Measurements from ENCODE around the gene ZNF496.
"Not testable (repeated sequence)": the region's sequence is repeated elsewhere in the genome, so short reads cannot be mapped to it uniquely, and the experiment has no call there.

DNA sequence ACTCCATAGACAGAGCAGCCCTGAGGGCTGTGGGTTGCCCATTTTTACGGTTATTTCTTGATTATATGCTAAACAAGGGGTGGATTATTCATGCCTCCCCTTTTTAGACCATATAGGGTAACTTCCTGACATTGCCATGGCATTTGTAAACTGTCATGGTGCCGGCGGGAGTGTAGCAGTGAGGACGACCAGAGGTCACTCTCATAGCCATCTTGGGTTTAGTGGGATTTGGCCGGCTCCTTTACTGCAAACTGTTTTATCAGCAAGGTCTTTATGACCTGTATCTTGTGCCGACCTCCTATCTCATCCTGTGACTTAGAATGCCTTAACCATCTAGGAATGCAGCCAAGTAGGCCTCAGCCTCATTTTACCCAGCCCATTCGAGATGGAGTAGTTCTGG is 46.0 kb upstream of the ZNF496 start:
- TF ChIP-seq, protein P1, sequence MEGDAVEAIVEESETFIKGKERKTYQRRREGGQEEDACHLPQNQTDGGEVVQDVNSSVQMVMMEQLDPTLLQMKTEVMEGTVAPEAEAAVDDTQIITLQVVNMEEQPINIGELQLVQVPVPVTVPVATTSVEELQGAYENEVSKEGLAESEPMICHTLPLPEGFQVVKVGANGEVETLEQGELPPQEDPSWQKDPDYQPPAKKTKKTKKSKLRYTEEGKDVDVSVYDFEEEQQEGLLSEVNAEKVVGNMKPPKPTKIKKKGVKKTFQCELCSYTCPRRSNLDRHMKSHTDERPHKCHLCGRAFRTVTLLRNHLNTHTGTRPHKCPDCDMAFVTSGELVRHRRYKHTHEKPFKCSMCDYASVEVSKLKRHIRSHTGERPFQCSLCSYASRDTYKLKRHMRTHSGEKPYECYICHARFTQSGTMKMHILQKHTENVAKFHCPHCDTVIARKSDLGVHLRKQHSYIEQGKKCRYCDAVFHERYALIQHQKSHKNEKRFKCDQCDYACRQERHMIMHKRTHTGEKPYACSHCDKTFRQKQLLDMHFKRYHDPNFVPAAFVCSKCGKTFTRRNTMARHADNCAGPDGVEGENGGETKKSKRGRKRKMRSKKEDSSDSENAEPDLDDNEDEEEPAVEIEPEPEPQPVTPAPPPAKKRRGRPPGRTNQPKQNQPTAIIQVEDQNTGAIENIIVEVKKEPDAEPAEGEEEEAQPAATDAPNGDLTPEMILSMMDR (conservative IDR thresholded peaks at IDR 0.05), result not testable (repeated sequence)
- TF ChIP-seq EZH2 (IDR thresholded peaks at IDR 0.05; ENCODE audit: low read depth), result not testable (repeated sequence)
